ENCODE measurements around the gene FGFR4.
"Not testable (repeated sequence)": the region's sequence is repeated elsewhere in the genome, so short reads cannot be mapped to it uniquely, and the experiment has no call there.

Gene FGFR4

DNA sequence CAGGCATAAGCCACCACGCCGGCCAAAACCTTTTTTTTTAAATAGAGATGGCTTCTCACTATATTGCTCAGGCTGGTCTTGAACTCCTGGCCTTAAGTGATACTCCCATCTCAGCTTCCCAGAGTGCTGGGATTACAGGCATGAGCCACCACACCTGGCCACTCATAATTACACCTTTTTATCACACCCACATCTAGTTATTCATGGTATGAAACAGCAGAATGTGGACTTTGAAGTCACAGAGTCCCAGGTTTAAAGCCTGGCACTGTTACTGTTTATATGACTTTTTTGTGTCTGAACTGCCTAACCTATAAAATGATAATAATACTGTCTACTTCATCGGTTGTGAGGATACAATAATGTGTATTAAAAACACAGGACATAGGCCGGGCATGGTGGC is 41.1 kb upstream of the FGFR4 start:
- H3K4me2 ChIP-seq (ENCODE audit: insufficient read depth, low read length), result no peak overlapping the region
- H3K27ac ChIP-seq (ENCODE audit: low read length), result no peak overlapping the region
- H3K4me3 ChIP-seq (ENCODE audit: low read depth in 1 of 2, low read length in 2 of 2), result no peak overlapping the region
- peaks cover 13% of the 10 kb centered on the region for H4K20me1 ChIP-seq (ENCODE audit: insufficient read depth, low read length)
- H3K4me1 ChIP-seq (ENCODE audit: insufficient read depth, low read length), result no peaks in the 10 kb centered on the region
- H3K9me3 ChIP-seq (ENCODE audit: insufficient read depth, low read length, severe bottlenecking), result no peaks in the 10 kb centered on the region
- peaks cover 5% of the 10 kb centered on the region for H3K79me2 ChIP-seq (ENCODE audit: insufficient read depth, low read length)
- no peak overlapping the region for H2AFZ ChIP-seq (ENCODE audit: low read depth, low read length)
- ATAC-seq (ENCODE audit: insufficient read depth, low read depth) (no peak), DNase-seq (no peak)
- H3K27me3 ChIP-seq (ENCODE audit: insufficient read depth, low read length, poor library complexity), result no peaks in the 10 kb centered on the region
- H3K36me3 ChIP-seq (ENCODE audit: insufficient read depth, low read length), result peaks cover 89% of the 10 kb centered on the region
- no peak overlapping the region for H3K9ac ChIP-seq (ENCODE audit: low read depth, low read length)
- TF ChIP-seq, protein P1, sequence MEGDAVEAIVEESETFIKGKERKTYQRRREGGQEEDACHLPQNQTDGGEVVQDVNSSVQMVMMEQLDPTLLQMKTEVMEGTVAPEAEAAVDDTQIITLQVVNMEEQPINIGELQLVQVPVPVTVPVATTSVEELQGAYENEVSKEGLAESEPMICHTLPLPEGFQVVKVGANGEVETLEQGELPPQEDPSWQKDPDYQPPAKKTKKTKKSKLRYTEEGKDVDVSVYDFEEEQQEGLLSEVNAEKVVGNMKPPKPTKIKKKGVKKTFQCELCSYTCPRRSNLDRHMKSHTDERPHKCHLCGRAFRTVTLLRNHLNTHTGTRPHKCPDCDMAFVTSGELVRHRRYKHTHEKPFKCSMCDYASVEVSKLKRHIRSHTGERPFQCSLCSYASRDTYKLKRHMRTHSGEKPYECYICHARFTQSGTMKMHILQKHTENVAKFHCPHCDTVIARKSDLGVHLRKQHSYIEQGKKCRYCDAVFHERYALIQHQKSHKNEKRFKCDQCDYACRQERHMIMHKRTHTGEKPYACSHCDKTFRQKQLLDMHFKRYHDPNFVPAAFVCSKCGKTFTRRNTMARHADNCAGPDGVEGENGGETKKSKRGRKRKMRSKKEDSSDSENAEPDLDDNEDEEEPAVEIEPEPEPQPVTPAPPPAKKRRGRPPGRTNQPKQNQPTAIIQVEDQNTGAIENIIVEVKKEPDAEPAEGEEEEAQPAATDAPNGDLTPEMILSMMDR (IDR thresholded peaks at IDR 0.05; ENCODE audit: borderline replicate concordance, extremely low read depth, low read length, poor library complexity, severe bottlenecking), result no peak
- no peak for TF ChIP-seq EZH2 (IDR thresholded peaks at IDR 0.05; ENCODE audit: borderline replicate concordance, low read depth, low read length, severe bottlenecking)

DNA sequence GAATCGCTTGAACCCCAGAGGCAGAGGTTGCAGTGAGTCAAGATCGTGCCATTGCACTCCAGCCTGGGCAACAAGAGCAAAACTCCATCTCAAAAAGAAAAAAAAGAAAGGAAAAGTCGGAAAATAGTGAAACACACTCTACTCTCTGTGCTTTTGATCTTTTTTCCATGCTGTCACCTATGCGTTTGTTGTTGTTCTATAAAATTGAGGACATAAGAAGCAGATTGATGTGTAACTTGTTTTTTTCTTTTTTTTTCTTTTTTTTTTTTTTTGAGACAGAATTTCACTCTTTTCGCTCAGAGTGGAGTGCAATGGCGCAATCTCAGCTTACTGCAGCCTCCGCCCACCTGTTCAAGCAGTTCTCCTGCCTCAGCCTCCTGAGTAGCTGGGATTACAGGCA is 38.2 kb upstream of the FGFR4 start:
- not testable (repeated sequence) for H3K4me3 ChIP-seq (ENCODE audit: low read depth in 1 of 2, low read length in 2 of 2); H3K4me1 ChIP-seq (ENCODE audit: insufficient read depth, low read length); ATAC-seq (ENCODE audit: insufficient read depth, low read depth); H4K20me1 ChIP-seq (ENCODE audit: insufficient read depth, low read length); DNase-seq; H3K9me3 ChIP-seq (ENCODE audit: insufficient read depth, low read length, severe bottlenecking); H3K27me3 ChIP-seq (ENCODE audit: insufficient read depth, low read length, poor library complexity); H3K4me2 ChIP-seq (ENCODE audit: insufficient read depth, low read length); H3K27ac ChIP-seq (ENCODE audit: low read length); H3K9ac ChIP-seq (ENCODE audit: low read depth, low read length); H3K79me2 ChIP-seq (ENCODE audit: insufficient read depth, low read length); H2AFZ ChIP-seq (ENCODE audit: low read depth, low read length)
- H3K36me3 ChIP-seq (ENCODE audit: insufficient read depth, low read length), result peaks cover 83% of the 10 kb centered on the region

DNA sequence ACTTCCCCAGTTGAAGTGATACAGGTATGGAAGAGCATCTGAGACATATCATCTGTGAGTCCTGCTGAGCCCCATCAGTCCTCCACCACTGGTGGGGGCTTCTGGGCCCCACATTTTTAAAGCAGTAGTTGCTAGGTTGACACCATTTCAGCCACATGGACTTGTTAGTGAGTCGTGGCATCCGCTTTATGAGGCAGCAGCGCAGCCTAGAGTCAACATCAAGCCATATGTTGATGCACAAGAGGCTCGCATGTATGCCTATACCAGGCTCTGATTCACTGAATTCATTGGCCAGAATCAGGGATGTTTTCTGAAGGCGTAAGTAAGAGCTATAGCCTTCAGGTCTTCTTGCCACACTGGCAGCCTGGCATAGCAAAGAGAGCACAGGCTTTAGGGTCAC is 37.4 kb upstream of the FGFR4 start:
- DNase-seq (no peak), ATAC-seq (ENCODE audit: insufficient read depth, low read depth) (no peak)
- H3K79me2 ChIP-seq (ENCODE audit: insufficient read depth, low read length), result no peaks in the 10 kb centered on the region
- no peaks in the 10 kb centered on the region for H3K4me1 ChIP-seq (ENCODE audit: insufficient read depth, low read length)
- H3K9ac ChIP-seq (ENCODE audit: low read depth, low read length), result no peak overlapping the region
- no peaks in the 10 kb centered on the region; the same call in 1 of the 2 replicates for H4K20me1 ChIP-seq (ENCODE audit: insufficient read depth, low read length)
- H3K9me3 ChIP-seq (ENCODE audit: insufficient read depth, low read length, severe bottlenecking), result no peaks in the 10 kb centered on the region
- H2AFZ ChIP-seq (ENCODE audit: low read depth, low read length), result no peak overlapping the region
- TF ChIP-seq, protein P1 (IDR thresholded peaks at IDR 0.05; ENCODE audit: borderline replicate concordance, extremely low read depth, low read length, poor library complexity, severe bottlenecking), result no peak
- TF ChIP-seq EZH2 (IDR thresholded peaks at IDR 0.05; ENCODE audit: borderline replicate concordance, low read depth, low read length, severe bottlenecking), result no peak
- no peaks in the 10 kb centered on the region for H3K27me3 ChIP-seq (ENCODE audit: insufficient read depth, low read length, poor library complexity)
- H3K4me3 ChIP-seq (ENCODE audit: low read depth in 1 of 2, low read length in 2 of 2), result no peak overlapping the region
- no peak overlapping the region for H3K27ac ChIP-seq (ENCODE audit: low read length)
- H3K4me2 ChIP-seq (ENCODE audit: insufficient read depth, low read length), result no peak overlapping the region
- peaks cover 81% of the 10 kb centered on the region for H3K36me3 ChIP-seq (ENCODE audit: insufficient read depth, low read length)

DNA sequence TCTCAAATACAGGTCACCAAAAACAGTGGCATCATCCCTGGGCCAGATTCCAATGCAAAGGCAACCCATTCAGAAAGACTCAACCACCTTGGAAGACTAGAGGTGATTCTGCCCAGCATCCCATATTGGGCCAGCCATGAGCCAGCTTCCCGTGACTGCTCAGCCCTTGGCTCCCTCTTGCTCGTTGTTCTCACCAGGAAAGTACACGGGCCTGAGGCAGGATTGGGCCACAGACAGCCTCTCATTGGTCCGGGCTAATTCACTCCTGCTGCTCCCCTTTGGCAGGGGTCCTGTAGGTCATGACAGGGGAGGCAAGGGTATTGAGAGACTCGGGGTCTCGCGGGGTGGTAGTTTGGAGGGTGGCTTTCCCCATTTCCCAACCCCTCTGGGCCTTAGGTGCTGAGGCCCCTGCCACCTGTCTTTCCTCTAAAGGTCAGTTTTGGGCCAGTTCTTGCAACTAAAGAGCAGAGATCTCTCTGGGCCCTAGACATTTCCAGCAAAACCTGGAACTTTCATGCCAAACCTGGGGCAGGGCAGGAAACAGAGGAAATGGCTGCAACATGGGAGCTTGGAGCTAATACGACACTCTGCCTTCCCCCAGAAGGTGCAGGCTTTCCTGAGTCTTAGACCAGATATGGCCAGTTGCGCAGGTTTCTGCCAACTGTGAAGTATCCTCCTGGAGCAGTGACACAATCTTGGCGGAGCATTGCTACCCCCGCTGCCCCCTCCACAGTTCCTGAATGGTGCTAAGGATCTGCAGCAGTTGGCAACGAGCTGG is 22.0 kb upstream of the FGFR4 start:
- H3K9ac ChIP-seq (ENCODE audit: low read depth, low read length), result no peak overlapping the region
- H3K27ac ChIP-seq (ENCODE audit: low read length), result no peak overlapping the region
- H3K36me3 ChIP-seq (ENCODE audit: insufficient read depth, low read length), result peaks cover 54% of the 10 kb centered on the region
- DNase-seq, result no peak
- no peak overlapping the region for H3K4me3 ChIP-seq (ENCODE audit: low read depth in 1 of 2, low read length in 2 of 2)
- H3K4me1 ChIP-seq (ENCODE audit: insufficient read depth, low read length), result no peaks in the 10 kb centered on the region
- TF ChIP-seq, protein P1 (IDR thresholded peaks at IDR 0.05; ENCODE audit: borderline replicate concordance, extremely low read depth, low read length, poor library complexity, severe bottlenecking), result no peak
- no peak for TF ChIP-seq EZH2 (IDR thresholded peaks at IDR 0.05; ENCODE audit: borderline replicate concordance, low read depth, low read length, severe bottlenecking)
- no peaks in the 10 kb centered on the region for H3K79me2 ChIP-seq (ENCODE audit: insufficient read depth, low read length)
- H3K4me2 ChIP-seq (ENCODE audit: insufficient read depth, low read length), result no peak overlapping the region
- H2AFZ ChIP-seq (ENCODE audit: low read depth, low read length), result no peak overlapping the region
- ATAC-seq (ENCODE audit: insufficient read depth, low read depth), result no peak
- H3K9me3 ChIP-seq (ENCODE audit: insufficient read depth, low read length, severe bottlenecking), result no peaks in the 10 kb centered on the region
- no peaks in the 10 kb centered on the region for H3K27me3 ChIP-seq (ENCODE audit: insufficient read depth, low read length, poor library complexity)
- peaks cover 2% of the 10 kb centered on the region; the same call in 1 of the 2 replicates for H4K20me1 ChIP-seq (ENCODE audit: insufficient read depth, low read length)
